Activated CD8-positive, alpha-beta memory T cell treated with anti-CD3 and anti-CD28 coated beads, Interleukin-2, amount 50 U/mL, for 1 hour (primary cell): ENCODE data around the gene THRA.

Source experiments
- DNase-seq: peaks from one replicate; pipeline ENCODE4 v3.0.0-alpha.2; 2020; ENCODE audit errors: extremely low read depth

The THRA gene

DNA sequence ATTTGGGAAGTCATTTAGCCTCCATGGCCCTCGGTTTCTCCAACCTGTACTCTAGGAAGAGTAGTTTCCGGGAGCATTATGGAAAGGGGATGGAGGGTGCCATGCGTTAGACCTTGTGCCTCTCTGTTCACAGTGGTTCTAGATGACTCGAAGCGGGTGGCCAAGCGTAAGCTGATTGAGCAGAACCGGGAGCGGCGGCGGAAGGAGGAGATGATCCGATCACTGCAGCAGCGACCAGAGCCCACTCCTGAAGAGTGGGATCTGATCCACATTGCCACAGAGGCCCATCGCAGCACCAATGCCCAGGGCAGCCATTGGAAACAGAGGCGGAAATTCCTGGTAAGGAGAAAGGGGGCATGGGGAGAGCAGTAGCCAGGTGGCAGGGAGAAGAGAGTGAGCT is 21.7 kb downstream of the THRA start:
- no peak for DNase-seq

GRCh38 chr17:40086150-40087044 is 23.6 kb downstream of the THRA start:
- DNase-seq: no peak

GRCh38 chr17:40087049-40087794 is 24.5 kb downstream of the THRA start:
- DNase-seq: no peak

DNA sequence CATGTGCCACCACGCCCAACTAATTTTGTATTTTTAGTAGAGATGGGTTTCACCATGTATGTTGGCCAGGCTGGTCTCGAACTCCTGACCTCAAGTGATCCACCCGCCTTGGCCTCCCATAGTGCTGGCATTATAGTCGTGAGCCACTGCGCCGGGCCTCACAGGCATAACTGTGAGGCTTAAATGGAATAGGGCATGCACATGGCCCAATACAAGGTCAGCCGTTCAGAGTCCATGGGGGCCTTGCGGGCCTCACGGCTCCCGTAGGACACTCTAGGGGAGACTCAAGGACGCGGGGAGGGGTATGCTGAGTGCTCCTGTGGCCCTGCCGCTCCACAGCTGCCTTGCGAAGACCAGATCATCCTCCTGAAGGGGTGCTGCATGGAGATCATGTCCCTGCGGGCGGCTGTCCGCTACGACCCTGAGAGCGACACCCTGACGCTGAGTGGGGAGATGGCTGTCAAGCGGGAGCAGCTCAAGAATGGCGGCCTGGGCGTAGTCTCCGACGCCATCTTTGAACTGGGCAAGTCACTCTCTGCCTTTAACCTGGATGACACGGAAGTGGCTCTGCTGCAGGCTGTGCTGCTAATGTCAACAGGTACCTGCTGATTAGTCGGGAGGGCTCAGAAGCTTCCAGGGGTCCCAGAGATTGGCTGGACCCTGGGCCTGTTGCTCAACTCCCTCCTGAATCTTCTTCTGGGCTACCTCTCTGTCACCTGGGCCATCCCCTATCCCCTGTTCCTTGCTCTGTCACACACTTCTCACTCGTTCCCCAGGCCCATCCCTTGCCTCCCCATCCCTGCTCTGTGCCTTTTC is 25.3 kb downstream of the THRA start:
- DNase-seq: no peak

- no peak for DNase-seq
These were observed 26.5 kb downstream of the THRA start for GRCh38 chr17:40089077-40089895.

- no peak for DNase-seq
These were observed 27.7 kb downstream of the THRA start for GRCh38 chr17:40090237-40091119.

DNA sequence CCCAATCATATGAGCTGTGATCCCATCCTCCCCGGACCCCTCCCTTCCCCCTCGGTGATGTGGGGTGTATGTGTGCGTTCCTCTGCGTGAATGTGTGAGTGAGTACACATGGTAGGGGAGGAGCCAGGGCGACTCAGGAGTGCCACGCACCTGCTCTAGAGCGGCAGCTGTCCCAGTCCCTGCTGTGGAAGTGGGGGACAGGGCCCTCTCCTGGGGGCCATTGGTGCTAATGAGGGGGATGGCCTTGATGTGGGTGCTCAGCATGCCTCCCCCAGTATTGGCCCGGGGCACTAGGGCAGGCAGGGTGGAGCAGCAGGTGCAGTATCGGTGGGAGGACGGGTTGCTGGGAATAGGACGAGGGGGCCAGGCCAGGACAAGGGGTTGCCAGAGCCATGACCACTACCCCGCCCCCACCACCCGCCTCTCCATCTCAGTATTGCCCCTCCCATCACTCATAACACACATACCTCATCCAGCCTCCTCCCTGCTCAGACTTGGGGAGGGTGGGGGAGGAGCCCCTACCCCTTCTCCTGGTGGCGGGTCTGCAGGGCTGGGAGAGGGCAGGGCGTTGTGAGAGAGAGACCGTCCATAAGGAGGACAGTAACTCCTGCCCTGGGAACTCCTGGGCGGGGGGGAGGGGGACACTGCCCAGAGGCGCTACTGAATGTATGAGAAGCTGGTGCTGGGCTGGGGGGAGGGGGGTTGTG is 29.1 kb downstream of the THRA start:
- no peak for DNase-seq

GRCh38 chr17:40092581-40092980 is 29.8 kb downstream of the THRA start:
- DNase-seq: no peak

- DNase-seq: no peak
These were observed 30.3 kb downstream of the THRA start for GRCh38 chr17:40093005-40093579.

GRCh38 chr17:40093580-40094201 is 30.9 kb downstream of the THRA start:
- DNase-seq: no peak

DNA sequence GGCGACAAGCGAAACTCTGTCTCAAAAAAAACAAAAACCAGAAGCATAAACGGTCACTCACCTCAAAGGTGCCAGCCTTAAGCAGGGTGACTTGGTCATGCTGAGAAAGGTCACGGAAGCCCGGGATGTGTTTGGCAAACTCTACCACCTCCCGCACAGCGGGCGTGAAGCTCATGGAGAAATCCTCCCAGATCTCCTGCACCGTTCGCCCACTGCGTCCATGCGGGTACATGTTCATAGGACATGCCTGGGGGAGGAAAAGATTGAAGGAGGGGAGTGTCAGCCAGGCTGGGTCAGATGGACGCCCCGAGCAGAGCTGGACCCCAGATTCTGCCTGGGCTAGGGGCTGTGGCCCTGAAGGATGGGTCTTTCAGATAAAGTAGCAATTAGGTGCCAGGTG is 32.1 kb downstream of the THRA start:
- no peak for DNase-seq

- no peak for DNase-seq
These were observed 32.7 kb downstream of the THRA start for GRCh38 chr17:40095351-40095943.

DNA sequence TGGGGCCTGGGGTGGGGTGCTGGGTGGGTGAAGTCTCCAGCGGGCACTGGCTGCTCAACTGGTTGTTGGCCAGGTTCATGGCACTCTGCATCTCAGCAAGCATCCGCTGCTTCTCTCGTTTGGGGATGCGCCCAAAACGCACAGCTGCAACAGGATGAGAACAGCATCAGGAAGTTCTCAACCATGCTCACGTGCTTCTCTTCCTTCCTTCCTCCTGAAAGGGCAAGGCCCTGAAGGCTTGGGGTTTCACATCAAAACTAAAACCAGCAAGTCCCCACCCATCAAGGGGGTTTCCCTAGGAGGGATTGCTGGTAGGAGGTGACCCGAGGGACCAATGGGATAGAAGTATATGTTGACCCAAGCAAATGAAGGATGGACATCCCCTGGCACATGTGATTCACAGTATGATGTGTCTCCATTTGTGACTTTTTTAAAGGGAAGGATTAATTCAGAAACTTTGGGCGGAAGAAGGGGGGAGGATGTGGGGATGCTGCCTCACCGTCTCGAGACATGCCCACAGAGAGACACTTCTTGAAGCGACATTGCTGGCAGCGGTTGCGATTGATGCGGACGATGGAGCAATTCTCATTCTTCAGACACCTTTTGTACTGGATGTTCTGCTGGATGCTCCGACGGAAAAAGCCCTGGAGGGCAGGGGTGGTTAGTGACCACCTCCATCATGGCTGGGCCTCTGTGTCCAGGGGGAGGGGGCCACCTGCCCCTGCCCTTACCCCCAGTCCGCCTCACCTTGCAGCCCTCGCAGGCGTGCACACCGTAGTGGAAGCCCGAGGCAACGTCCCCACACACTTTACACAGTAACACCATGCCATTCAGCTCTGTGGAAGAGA is 33.4 kb downstream of the THRA start:
- peak; percentile 74 for DNase-seq

DNA sequence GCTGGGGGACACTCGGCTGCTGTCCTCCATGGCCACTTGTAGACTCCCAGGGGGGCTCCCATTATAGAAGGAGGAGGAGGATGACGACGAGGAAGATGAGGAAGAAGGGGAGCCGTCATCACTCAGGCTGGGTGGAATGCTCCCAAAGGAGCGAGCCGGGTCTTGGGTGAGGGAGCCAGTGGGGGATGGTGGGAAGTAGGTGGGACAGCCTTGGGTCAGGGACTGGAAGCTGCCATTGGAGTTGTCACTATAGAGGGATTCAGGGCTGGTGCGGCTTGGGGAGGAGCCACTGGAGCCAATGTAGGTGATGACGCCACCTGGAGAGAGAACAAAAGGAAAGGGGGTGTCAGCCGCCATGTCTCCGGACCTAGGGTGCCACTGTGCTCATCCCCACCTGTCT is 34.3 kb downstream of the THRA start:
- no peak for DNase-seq

DNA sequence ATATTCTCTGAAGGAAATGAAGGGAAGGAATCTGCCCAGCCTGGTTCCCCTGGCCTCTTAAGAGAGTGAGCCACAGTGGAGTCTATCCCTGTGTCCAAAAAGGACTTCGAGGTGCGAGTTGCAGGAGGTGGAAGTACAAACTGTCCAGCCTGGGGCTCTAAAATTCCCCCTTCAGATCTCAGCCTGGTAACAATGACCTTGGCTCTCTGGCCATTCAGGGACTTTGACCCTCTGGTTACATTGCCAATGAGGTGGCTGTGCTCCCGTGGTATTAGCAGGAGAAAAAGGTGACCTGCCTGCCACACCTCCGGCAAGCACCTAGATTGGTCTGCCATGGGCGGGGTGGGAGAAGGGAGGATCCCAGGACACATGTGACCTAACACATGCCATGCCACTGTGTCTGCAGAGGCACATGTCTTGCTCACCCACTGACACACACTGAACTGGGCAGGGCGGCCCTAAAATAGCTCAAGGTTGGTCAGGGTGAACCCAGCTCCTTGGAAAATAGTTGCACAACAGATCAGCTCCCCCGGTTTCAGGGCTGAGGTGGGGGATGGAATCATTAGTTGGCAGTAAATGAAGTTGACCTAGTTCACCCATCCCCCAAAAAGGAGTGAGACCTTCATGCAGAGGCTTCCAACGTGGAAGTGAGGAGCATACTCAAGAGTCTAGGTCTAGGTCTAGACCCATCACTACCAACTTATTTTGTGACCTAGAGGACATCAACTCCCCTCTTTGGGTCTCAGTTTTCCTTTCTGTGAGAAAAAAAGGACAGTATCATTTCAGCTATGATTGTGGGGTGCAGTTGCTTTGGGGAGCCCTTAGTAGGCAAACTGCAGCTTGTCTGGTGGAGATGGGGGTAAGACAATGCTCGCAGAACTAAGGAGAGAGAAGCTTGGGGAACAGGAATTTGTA is 35.4 kb downstream of the THRA start:
- DNase-seq: no peak

DNA sequence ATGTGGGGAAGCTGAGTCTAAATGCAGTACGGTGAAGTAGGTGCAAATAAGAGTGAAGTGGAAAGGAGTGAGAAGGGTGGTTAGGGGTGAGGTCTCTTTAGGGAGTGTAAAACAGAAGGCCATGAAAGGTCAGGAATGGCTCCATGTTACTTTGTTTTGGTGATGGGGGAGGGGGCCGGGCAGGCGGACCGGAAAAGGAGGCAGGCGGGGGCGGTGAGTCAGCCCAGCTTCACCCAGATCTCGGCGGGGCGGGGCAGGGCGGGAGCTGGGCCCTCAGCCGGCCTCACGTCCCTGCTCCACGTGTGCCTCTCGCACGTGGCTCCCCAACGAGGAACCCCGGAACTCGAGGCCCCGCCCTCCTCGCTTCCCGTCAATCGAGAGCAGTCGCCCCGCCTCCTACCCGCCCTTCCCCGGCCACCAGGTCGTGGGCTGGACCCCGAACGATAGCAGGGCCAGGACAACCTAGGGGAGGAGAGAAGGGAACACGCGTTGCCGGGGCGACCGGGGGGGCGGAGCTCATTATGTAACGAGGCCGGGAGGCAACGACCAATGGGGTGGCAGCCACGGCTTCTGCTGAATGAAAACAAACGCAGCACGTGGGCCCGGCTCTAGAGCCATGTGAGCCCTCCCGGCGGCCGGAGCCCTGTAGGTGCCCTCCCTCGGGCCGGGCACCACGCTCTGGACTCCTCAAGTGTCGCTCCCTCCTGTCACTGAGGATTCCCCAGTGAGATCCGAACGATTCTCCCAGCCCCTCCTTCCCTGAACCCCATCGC is 36.3 kb downstream of the THRA start:
- DNase-seq: peak; percentile 95
